ENCODE measurements around the gene FKBP10. TPM values are rescaled to one million over a fixed set of nuclear protein-coding genes. Genes with fewer than 3 reads are reported as not detected.
A peak's percentile ranks its signal among the peaks of the same experiment; 100 is the strongest.

FKBP10 gene
- total RNA-seq, 1 donor from 2014 or later = 186 TPM

DNA sequence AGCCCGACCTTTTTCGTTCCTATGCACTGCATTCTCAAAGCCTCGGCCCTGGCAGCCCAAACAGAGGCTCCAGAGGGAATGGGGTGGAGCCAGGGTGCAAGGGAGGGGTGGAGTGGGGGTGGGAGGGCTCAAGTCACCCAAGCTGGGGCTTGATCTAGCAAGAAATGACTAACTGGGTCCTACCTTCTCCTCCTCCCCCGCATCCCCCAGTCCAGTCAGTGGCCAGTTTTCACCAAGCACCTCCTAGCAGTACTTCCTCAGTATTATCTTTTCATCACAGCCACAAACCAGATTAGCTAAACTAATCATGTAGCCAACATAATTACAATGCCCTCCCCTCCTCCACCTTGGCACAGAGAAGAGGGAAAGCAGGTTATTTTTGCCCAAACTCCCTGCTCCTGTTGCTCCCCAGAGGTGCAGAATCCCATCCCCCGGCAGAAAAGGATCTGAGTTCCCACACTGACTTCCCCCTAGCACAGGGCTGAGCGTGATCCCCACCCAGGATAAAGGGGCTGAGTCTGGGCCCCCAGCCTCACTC, 28.5 kb upstream of the FKBP10 start:
- peak; percentile 82 for DNase-seq

DNA sequence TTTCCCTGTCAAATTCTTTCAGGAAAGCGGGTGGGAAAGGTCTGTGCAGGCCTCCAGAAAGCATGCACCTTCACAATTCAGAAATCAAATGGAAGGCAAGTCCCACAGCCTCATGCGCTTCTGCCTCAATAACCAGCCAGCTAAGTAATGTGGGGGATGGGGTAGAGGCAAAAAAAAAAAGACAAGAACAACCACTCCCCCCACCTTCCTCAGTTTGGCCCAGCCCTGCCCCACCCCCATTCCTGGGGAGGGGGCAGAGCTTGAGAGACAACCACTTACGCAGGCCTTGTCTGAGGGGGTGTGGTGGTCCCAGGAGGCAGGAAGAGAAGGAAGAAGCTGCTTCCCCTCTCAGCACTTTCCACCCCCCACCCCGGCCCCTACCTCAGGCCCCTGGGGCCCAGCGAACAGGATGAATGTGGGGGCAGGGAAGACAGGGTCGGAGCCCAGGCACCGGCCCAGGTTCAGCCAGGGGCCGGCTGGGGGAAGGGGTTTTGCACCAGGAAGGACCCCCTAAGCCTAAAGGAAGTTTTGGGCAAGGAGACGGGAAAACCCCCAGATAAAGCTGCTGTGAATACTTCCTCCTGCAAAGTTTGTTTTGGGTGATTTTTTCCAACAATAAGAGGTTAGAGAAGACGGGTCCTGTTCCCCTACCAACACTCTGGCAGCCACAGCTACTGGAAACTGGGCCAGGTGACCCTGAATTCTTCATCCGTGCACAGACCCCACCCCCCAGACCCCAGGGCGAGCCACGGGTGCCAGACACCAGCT, 27.5 kb upstream of the FKBP10 start:
- DNase-seq = peak; percentile 81

- no peak for DNase-seq
Measured at GRCh38 chr17:41785859-41786226, 27.0 kb upstream of the FKBP10 start.

- peak; percentile 100 for DNase-seq
Measured at GRCh38 chr17:41786227-41787020, 26.4 kb upstream of the FKBP10 start, which contains the start of gene JUP. Gene JUP (minus strand): TSS chr17:41786711. CDS start chr17:41771854, 14,857 bp downstream.

DNA sequence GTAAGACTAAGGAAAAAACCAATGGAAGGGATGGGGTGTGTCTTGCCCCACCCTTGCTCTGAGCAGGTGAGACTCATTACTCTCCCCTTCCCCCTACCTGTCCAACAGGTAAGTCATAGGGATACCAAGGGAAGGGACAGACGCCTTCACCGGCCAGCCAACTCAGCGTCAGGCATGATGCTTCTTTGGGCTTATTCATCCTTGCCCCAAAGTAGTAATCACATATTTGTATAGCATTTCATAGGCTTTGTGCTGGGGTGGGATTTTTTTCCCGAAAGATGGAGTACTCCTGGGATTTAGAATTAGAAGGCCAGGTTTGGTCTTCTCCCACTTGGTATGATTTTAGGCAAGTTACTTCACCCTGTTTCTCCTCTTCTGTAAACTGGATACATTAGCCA, 25.8 kb upstream of the FKBP10 start:
- no peak for DNase-seq

- DNase-seq = peak; percentile 75
Measured at GRCh38 chr17:41792845-41793783, 19.7 kb upstream of the FKBP10 start.

DNA sequence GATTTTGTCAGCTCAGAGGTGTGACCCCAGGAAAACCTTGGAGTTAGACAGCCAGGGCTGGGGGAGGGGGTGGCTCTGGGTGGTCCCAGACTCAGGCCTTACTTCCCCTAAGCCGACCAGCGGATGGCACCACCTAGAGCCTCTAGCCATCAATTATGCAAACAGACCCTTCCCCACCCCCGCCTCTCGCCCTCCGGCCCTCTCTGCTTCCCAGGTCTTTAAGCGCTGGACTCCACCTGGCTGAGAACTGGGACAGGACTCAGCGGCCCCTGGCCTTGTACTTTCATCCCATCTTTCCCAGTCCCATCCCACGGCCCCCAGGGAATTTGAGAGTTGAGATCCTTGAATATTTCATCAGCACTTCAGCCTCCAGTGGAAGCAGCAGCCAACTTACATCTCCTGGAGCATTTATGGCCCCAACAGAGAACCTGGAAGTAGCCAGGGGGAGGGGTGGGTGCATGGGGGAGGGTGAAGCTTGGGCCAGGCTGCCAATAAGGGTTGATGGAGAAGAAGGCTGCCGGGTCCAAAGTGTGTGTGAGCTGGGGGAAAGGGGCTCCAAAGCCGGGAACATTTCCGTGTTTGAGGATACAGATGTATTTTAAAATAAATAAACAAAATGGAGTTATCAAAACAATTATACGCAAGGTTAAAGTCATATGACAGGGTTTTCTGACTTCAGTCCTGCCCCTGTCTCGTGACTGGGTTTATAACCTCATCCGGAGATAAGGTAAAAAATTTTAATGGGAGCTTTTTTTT, 18.8 kb upstream of the FKBP10 start:
- DNase-seq = peak; percentile 56

GRCh38 chr17:41794540-41794975, 18.2 kb upstream of the FKBP10 start:
- DNase-seq = no peak

GRCh38 chr17:41796121-41796895, 16.5 kb upstream of the FKBP10 start:
- DNase-seq = no peak

DNA sequence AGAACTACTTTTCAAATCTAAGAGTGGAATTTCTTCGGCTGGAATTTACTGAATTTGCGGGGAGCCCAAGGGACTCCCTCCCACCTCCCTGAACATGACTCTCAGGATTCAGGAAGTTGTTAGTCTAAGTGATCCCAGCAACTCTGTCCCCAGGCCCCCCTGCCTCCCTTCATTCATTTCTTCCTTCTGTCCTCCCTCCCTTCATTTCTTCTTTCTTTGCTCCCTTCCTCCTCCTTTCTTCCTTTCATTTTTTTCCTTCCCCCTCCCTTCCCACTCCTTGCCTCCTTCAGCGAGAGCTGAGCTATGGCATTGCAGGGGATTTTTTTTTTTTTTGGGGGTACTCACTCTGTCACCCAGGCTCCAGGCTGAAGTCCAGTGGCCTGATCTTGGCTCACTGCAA, 15.4 kb upstream of the FKBP10 start:
- DNase-seq = no peak

- DNase-seq = no peak
Measured at GRCh38 chr17:41799366-41799765, 13.4 kb upstream of the FKBP10 start.

DNA sequence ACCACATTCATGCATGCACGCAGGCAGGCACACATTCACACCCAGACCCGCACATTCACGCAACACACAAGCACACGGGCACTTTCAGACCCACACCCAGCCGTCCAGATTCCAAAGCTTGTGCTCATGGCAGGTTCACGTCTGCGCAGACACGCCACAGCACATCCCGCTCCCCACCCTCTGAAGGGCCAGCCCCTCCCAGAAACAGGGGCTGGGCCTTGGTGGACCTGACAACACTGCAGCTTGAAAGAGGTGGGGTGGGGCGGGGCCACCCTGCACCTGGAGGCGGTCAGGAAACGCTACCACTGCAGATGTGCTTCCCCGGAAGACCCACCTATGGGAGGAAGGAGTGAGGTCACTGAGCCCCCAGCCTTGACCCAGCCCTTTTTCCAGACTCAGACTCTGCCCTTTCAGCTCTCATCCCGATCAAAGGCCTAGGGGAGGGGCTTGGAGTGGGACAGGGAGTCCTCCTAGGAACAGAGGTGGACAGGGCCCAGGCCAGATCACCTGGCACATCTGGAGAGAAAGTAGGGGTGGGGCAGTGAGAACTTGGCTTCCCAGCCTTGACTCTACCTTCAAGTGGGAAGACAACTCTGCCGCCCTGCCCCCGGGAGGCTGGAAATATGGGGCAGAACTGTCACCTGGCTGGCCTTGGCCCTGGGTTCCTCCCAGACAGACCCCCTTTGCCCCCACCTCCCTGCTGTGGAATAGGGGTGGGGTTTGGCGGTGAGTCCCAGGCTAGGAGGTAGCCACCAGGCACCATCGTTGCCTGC, 12.0 kb upstream of the FKBP10 start:
- DNase-seq = peak; percentile 28

GRCh38 chr17:41801374-41802271, 11.2 kb upstream of the FKBP10 start:
- peak; percentile 89 for DNase-seq

DNA sequence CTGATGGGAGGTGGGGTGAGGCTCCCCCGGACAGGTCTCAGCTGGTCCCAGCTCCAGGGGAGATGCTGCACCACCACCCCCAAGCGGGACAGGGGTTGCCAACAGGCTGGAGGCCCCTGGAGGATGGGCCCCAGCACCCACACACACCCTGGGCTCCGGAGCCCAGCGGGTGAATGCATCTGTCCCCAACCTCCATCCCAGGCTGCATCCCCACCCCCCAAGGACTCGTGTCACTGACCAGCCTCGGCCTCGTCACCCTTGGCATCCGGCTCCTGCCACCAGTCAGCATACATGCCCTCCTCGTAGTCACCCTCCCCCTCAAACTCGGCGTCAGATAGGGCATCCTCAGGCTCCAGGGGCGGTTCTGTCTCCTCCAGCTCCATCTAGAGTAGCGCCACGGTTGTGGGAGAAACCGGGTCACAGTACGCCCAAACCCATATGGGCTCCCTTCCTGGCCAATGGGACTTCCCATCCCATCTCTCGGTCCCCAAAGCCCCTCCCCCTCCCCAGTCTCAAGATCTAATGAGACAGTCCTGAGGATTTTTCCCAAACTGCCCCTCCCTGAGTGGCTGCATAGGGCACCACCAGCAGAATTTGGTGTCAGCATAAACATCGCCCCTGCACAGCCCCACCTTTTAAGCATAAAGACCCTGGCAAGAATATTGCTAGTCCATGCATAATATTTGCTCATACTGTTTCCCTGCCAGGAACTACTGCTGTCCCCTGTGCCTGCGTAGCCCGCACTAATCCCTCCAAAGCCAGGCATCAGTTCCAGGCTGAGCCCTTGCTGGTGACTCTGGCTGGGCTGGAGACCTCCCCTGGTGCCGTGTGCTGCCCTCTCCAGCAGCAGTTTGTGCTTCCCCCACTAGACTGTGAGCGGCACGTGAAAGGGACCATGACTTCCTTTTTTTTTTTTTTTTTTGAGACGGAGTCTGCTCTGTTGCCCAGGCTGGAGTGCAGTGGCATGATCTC, 9.5 kb upstream of the FKBP10 start:
- DNase-seq = no peak

- DNase-seq = no peak
Measured at GRCh38 chr17:41806685-41807445, 5.9 kb upstream of the FKBP10 start.

GRCh38 chr17:41810659-41811548, 1.9 kb upstream of the FKBP10 start:
- peak; percentile 15 for DNase-seq

Data from dermis blood vessel endothelial cell (primary cell).